HepG2 (cell line): ENCODE data around the gene CNTN4.

ENCODE experiments used
- CBX2 ChIP-seq, 2 experiments: fragments of 200-600 bp in 1 of 2; sonication (generic); formaldehyde crosslinking in 1 of 2; IDR thresholded peaks; 2 replicates each; pipeline versions ENCODE4 v1.7.0 to v1.8.1; 2018 to 2022; ENCODE audit warnings: low read depth in 2 of 2, low read length in 1 of 2, mild to moderate bottlenecking in 1 of 2, missing genetic modification reagents in 1 of 2
- CHD2 ChIP-seq: IDR thresholded peaks from 2 replicates; pipeline ENCODE4 v1.6.1; 2011; ENCODE audit warnings: low read depth, low read length, improper control_type of control experiment
- GPN1 ChIP-seq: sonication (generic); formaldehyde crosslinking; IDR thresholded peaks from 2 replicates; pipeline ENCODE4 v1.5.1; 2020; ENCODE audit warnings: missing genetic modification reagents, borderline replicate concordance
- KLF9 ChIP-seq: IDR thresholded peaks from 2 replicates; pipeline ENCODE4 v1.6.1; 2016; ENCODE audit warnings: low read depth
- NR3C1 ChIP-seq: sonication (generic); formaldehyde crosslinking; IDR thresholded peaks from 2 replicates; pipeline ENCODE4 v1.4.0; 2020; ENCODE audit warnings: missing genetic modification reagents
- RBFOX2 ChIP-seq: fragments of 200-400 bp; formaldehyde crosslinking; IDR thresholded peaks from 2 replicates; pipeline ENCODE4 v1.6.1; 2017; ENCODE audit warnings: low read depth, mild to moderate bottlenecking, low read length
- SUZ12 ChIP-seq: fragments of 150-350 bp; IDR thresholded peaks from 2 replicates; pipeline ENCODE4 v1.6.1; 2014; ENCODE audit warnings: low read depth, low read length
- U2AF1 ChIP-seq: fragments of 200-400 bp; formaldehyde crosslinking; optimal IDR thresholded peaks from 2 replicates; pipeline ENCODE3; 2017; ENCODE audit warnings: mild to moderate bottlenecking, low read depth, low read length
- ZC3H4 ChIP-seq: sonication (generic); formaldehyde crosslinking; IDR thresholded peaks from 2 replicates; pipeline ENCODE4 v1.4.0; 2020; ENCODE audit warnings: missing genetic modification reagents, borderline replicate concordance
- ZNF616 ChIP-seq: sonication (generic); formaldehyde crosslinking; IDR thresholded peaks from 2 replicates; pipeline ENCODE4 v1.5.0; 2020; ENCODE audit warnings: low read depth, mild to moderate bottlenecking, missing genetic modification reagents
- TF ChIP-seq, protein P1 (sequence below): sonication (generic); formaldehyde crosslinking; conservative IDR thresholded peaks from 2 replicates; pipeline ENCODE4 v1.8.0; 2022; ENCODE audit warnings: mild to moderate bottlenecking, moderate library complexity, missing genetic modification reagents
- TF ChIP-seq, protein P2 (sequence below): sonication (generic); formaldehyde crosslinking; IDR thresholded peaks from 2 replicates; pipeline ENCODE4 v1.8.0; 2022; ENCODE audit warnings: missing genetic modification reagents, low read depth, mild to moderate bottlenecking, borderline replicate concordance
- TF ChIP-seq, protein P3 (sequence below): sonication (generic); formaldehyde crosslinking; IDR thresholded peaks from 2 replicates; pipeline ENCODE4 v1.5.0; 2020; ENCODE audit warnings: mild to moderate bottlenecking, missing genetic modification reagents, moderate library complexity
- TF ChIP-seq, protein P4 (sequence below): sonication (generic); formaldehyde crosslinking; IDR thresholded peaks from 2 replicates; pipeline ENCODE4 v1.5.1; 2020; ENCODE audit warnings: missing genetic modification reagents, mild to moderate bottlenecking, borderline replicate concordance

- TF ChIP-seq, protein P1, sequence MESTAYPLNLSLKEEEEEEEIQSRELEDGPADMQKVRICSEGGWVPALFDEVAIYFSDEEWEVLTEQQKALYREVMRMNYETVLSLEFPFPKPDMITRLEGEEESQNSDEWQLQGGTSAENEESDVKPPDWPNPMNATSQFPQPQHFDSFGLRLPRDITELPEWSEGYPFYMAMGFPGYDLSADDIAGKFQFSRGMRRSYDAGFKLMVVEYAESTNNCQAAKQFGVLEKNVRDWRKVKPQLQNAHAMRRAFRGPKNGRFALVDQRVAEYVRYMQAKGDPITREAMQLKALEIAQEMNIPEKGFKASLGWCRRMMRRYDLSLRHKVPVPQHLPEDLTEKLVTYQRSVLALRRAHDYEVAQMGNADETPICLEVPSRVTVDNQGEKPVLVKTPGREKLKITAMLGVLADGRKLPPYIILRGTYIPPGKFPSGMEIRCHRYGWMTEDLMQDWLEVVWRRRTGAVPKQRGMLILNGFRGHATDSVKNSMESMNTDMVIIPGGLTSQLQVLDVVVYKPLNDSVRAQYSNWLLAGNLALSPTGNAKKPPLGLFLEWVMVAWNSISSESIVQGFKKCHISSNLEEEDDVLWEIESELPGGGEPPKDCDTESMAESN = no peak
- TF ChIP-seq SUZ12 = no peak
- TF ChIP-seq CBX2 (IDR thresholded peaks at IDR 0.05; ENCODE audit: low read depth, low read length) = no peak
- no peak for TF ChIP-seq CBX2 (CRISPR knock-in tag; IDR thresholded peaks at IDR 0.05; ENCODE audit: low read depth)
- no peak for TF ChIP-seq ZNF616
- TF ChIP-seq, protein P2, sequence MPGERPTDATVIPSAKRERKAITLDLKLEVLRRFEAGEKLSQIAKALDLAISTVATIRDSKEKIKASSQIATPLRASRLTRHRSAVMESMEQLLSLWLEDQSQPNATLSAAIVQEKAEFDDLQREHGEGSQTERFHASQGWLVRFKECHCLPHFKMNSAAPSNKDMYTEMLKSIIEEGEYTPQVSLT = no peak
- no peak for TF ChIP-seq U2AF1
- TF ChIP-seq, protein P3, sequence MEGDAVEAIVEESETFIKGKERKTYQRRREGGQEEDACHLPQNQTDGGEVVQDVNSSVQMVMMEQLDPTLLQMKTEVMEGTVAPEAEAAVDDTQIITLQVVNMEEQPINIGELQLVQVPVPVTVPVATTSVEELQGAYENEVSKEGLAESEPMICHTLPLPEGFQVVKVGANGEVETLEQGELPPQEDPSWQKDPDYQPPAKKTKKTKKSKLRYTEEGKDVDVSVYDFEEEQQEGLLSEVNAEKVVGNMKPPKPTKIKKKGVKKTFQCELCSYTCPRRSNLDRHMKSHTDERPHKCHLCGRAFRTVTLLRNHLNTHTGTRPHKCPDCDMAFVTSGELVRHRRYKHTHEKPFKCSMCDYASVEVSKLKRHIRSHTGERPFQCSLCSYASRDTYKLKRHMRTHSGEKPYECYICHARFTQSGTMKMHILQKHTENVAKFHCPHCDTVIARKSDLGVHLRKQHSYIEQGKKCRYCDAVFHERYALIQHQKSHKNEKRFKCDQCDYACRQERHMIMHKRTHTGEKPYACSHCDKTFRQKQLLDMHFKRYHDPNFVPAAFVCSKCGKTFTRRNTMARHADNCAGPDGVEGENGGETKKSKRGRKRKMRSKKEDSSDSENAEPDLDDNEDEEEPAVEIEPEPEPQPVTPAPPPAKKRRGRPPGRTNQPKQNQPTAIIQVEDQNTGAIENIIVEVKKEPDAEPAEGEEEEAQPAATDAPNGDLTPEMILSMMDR (CRISPR knock-in tag) = no peak
- no peak for TF ChIP-seq GPN1 (CRISPR knock-in tag)
- TF ChIP-seq RBFOX2 = no peak
- TF ChIP-seq ZC3H4 = no peak
- TF ChIP-seq CHD2 = no peak
- TF ChIP-seq, protein P4, sequence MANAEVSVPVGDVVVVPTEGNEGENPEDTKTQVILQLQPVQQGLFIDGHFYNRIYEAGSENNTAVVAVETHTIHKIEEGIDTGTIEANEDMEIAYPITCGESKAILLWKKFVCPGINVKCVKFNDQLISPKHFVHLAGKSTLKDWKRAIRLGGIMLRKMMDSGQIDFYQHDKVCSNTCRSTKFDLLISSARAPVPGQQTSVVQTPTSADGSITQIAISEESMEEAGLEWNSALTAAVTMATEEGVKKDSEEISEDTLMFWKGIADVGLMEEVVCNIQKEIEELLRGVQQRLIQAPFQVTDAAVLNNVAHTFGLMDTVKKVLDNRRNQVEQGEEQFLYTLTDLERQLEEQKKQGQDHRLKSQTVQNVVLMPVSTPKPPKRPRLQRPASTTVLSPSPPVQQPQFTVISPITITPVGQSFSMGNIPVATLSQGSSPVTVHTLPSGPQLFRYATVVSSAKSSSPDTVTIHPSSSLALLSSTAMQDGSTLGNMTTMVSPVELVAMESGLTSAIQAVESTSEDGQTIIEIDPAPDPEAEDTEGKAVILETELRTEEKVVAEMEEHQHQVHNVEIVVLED = no peak
- no peak for TF ChIP-seq NR3C1 (CRISPR knock-in tag)
- no peak for TF ChIP-seq KLF9 (CRISPR knock-in tag)
Observed at GRCh38 chr3:2819571-2819970, 720.9 kb downstream of the CNTN4 start.
